Liver (tissue), 9 donors: ENCODE results near the gene TBC1D16. TPM values are rescaled to one million over a fixed set of nuclear protein-coding genes. Genes with fewer than 3 reads are reported as not detected.

Source experiments
- DNase-seq: peaks from one replicate; pipeline ENCODE4 v3.0.0-alpha.2; 2017; ENCODE audit warnings: low spot score
- H3K27ac ChIP-seq, 2 donors: one replicate each; pipeline ENCODE4 v1.7.0; 2013; ENCODE audit warnings: inconsistent platforms in 2 of 2, low read length in 2 of 2, control low read depth in 1 of 2, low read depth in 1 of 2, mild to moderate bottlenecking in 1 of 2
- H3K27me3 ChIP-seq, 4 donors: one replicate each; pipeline versions ENCODE4 v1.6.1 to v1.7.0; 2013; ENCODE audit warnings: low read length in 3 of 4, inconsistent platforms in 1 of 4, mild to moderate bottlenecking in 1 of 4, moderate library complexity in 1 of 4; ENCODE audit not compliant: control insufficient read depth in 4 of 4, insufficient read depth in 4 of 4
- H3K36me3 ChIP-seq, 4 donors: one replicate each; pipeline versions ENCODE4 v1.6.1 to v1.7.0; 2013; ENCODE audit warnings: low read length in 3 of 4, mild to moderate bottlenecking in 3 of 4, low read depth in 1 of 4, moderate library complexity in 1 of 4; ENCODE audit not compliant: control insufficient read depth in 4 of 4, insufficient read depth in 3 of 4
- H3K4me1 ChIP-seq, 4 donors: one replicate each; pipeline versions ENCODE4 v1.6.1 to v1.7.0; 2013; ENCODE audit warnings: low read length in 3 of 4, mild to moderate bottlenecking in 3 of 4, moderate library complexity in 1 of 4; ENCODE audit not compliant: control insufficient read depth in 4 of 4, insufficient read depth in 4 of 4
- H3K4me3 ChIP-seq, 3 donors: one replicate each; pipeline versions ENCODE4 v1.6.1 to v1.7.0; 2013; ENCODE audit warnings: low read length in 3 of 3, control low read depth in 1 of 3, low read depth in 1 of 3, mild to moderate bottlenecking in 1 of 3
- H3K9ac ChIP-seq, 2 donors: one replicate each; pipeline ENCODE4 v1.7.0; 2013; ENCODE audit warnings: low read length in 2 of 2, mild to moderate bottlenecking in 2 of 2, moderate library complexity in 2 of 2, control low read depth in 1 of 2, low read depth in 1 of 2
- H3K9me3 ChIP-seq, 4 donors: one replicate each; pipeline versions ENCODE4 v1.6.1 to v1.7.0; 2013; ENCODE audit warnings: low read length in 3 of 4; ENCODE audit not compliant: control insufficient read depth in 4 of 4
- EGR1 ChIP-seq, 2 donors: IDR thresholded peaks; 2 replicates each; pipeline ENCODE4 v1.6.1; 2016 to 2018; ENCODE audit warnings: antibody characterized with exemption in 2 of 2, low read depth in 2 of 2
- FOXA1 ChIP-seq: IDR thresholded peaks from 2 replicates; pipeline ENCODE4 v1.6.1; 2016; ENCODE audit warnings: antibody characterized with exemption
- FOXA2 ChIP-seq: IDR thresholded peaks from 2 replicates; pipeline ENCODE4 v1.6.1; 2016; ENCODE audit warnings: antibody characterized with exemption
- GABPA ChIP-seq, 2 donors: IDR thresholded peaks in 1 of 2; conservative IDR thresholded peaks in 1 of 2; 2 replicates each; pipeline ENCODE4 v1.6.1; 2016; ENCODE audit warnings: antibody characterized with exemption in 2 of 2, mild to moderate bottlenecking in 1 of 2, moderate library complexity in 1 of 2
- HNF4A ChIP-seq, 2 donors: conservative IDR thresholded peaks; 2 replicates each; pipeline ENCODE4 v1.6.1; 2016; ENCODE audit warnings: antibody characterized with exemption in 2 of 2, mild to moderate bottlenecking in 2 of 2
- HNF4G ChIP-seq: IDR thresholded peaks from 2 replicates; pipeline ENCODE4 v1.6.1; 2016; ENCODE audit warnings: antibody characterized with exemption
- JUND ChIP-seq, 2 donors: IDR thresholded peaks; 2 replicates each; pipeline ENCODE4 v1.6.1; 2016; ENCODE audit warnings: antibody characterized with exemption in 2 of 2
- NR2F2 ChIP-seq: IDR thresholded peaks from 2 replicates; pipeline ENCODE4 v1.6.1; 2016; ENCODE audit warnings: antibody characterized with exemption
- RAD21 ChIP-seq, 2 donors: IDR thresholded peaks; 2 replicates each; pipeline ENCODE4 v1.6.1; 2016; ENCODE audit warnings: antibody characterized with exemption in 2 of 2, mild to moderate bottlenecking in 2 of 2
- RXRA ChIP-seq, 2 donors: IDR thresholded peaks; 2 replicates each; pipeline ENCODE4 v1.6.1; 2017 to 2018; ENCODE audit warnings: antibody characterized with exemption in 2 of 2, mild to moderate bottlenecking in 1 of 2
- SP1 ChIP-seq: IDR thresholded peaks from 2 replicates; pipeline ENCODE4 v1.6.1; 2018; ENCODE audit warnings: antibody characterized with exemption, mild to moderate bottlenecking
- TAF1 ChIP-seq: conservative IDR thresholded peaks from 2 replicates; pipeline ENCODE4 v1.6.1; 2016; ENCODE audit warnings: antibody characterized with exemption, mild to moderate bottlenecking
- YY1 ChIP-seq: IDR thresholded peaks from 2 replicates; pipeline ENCODE4 v1.6.1; 2016; ENCODE audit warnings: antibody characterized with exemption, mild to moderate bottlenecking
- WGBS: extraction: QIAGEN DNeasy Blood & Tissue Kit; methylation state at CpG from one replicate; pipeline ENCODE4 v1.1.7; 2013; 5-methylcytosine and 5-hydroxymethylcytosine counted together
- polyA plus RNA-seq, 2 donors: library from polyadenylated mRNA; stranded (reverse) in 1 of 2; unstranded in 1 of 2; fragments of 200-250 nt in 1 of 2; fragments of >200 nt in 1 of 2; fragmentation: Nextera tagmentation in 1 of 2; extraction: Ambion mirVana in 1 of 2; gene quantifications; one replicate each; pipeline versions ENCODE4 v1.2.1 to v1.2.3, GENCODE V29; 2013 to 2015
- total RNA-seq, 2 donors: library from RNA; depleted of rRNA; stranded (reverse); fragments of >200 nt; gene quantifications; one replicate each; pipeline ENCODE4 v1.2.3, GENCODE V29; 2014
- TF ChIP-seq, protein P1 (sequence below): IDR thresholded peaks from 2 replicates; pipeline ENCODE4 v1.6.1; 2016; ENCODE audit warnings: antibody characterized with exemption
- TF ChIP-seq, protein P2 (sequence below): IDR thresholded peaks from 2 replicates; pipeline ENCODE4 v1.6.1; 2016; ENCODE audit warnings: antibody characterized with exemption
- TF ChIP-seq, protein P3 (sequence below): IDR thresholded peaks from 2 replicates; pipeline ENCODE4 v1.6.1; 2016; ENCODE audit warnings: antibody characterized with exemption
- TF ChIP-seq, protein P4 (sequence below): IDR thresholded peaks from 2 replicates; pipeline ENCODE4 v1.6.1; 2016; ENCODE audit warnings: antibody characterized with exemption, mild to moderate bottlenecking
- TF ChIP-seq, protein P5 (sequence below): fragments of 150-350 bp; IDR thresholded peaks from 2 replicates; pipeline ENCODE4 v1.5.1; 2017; ENCODE audit warnings: improper control_type of control experiment, low read depth, low read length; ENCODE audit not compliant: missing input control
- donor health status: healthy.
- donor health status: healthy.
- donor health status: healthy.
- donor health status: healthy.
- donor health status: healthy.

TBC1D16 gene
- total and polyA plus RNA-seq, 4 donors, result 3.4 to 29.5 (median 4.7) TPM

DNA sequence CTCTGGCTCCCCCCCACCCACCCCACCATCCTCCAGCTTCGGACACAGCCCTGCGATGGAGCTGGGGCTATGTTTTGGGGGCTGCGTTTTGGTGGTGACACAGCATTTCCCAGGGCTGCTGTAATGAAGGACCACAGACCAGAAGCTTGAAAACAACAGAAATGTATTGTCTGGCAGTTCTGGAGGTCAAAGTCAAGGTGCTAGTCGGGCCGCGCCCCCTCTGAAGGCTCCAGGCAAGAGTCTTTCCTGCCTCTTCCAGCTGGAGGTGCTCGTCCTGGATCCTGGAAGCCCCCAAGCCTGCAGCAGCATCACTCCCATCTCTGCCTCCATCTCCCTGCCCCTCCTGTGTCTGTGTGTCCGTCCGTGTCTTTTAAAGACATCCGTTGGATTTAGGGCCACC is 50.8 kb downstream of the TBC1D16 start:
- Histone ChIP-seq H3K4me3 (no peak overlapping the region), H3K27me3 (no peaks in the 10 kb centered on the region), H3K9ac (no peak overlapping the region), H3K9me3 (no peaks in the 10 kb centered on the region), H3K4me1 (peaks cover 15 to 38% (median 28%) of the 10 kb centered on the region in 4 donors), H3K36me3 (no peaks in the 10 kb centered on the region), H3K27ac (no peak overlapping the region)
- no peak for TF ChIP-seq HNF4A (conservative IDR thresholded peaks at IDR 0.05)
- TF ChIP-seq EGR1 (IDR thresholded peaks at IDR 0.05; ENCODE audit: low read depth in 2 of 2), result no peak
- no peak for TF ChIP-seq NR2F2
- TF ChIP-seq JUND (IDR thresholded peaks at IDR 0.05), result no peak
- TF ChIP-seq, protein P1, sequence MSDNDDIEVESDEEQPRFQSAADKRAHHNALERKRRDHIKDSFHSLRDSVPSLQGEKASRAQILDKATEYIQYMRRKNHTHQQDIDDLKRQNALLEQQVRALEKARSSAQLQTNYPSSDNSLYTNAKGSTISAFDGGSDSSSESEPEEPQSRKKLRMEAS, result no peak
- WGBS, result 73% methylated on average over 10 of the region's 10 CpGs
- DNase-seq, result no peak

DNA sequence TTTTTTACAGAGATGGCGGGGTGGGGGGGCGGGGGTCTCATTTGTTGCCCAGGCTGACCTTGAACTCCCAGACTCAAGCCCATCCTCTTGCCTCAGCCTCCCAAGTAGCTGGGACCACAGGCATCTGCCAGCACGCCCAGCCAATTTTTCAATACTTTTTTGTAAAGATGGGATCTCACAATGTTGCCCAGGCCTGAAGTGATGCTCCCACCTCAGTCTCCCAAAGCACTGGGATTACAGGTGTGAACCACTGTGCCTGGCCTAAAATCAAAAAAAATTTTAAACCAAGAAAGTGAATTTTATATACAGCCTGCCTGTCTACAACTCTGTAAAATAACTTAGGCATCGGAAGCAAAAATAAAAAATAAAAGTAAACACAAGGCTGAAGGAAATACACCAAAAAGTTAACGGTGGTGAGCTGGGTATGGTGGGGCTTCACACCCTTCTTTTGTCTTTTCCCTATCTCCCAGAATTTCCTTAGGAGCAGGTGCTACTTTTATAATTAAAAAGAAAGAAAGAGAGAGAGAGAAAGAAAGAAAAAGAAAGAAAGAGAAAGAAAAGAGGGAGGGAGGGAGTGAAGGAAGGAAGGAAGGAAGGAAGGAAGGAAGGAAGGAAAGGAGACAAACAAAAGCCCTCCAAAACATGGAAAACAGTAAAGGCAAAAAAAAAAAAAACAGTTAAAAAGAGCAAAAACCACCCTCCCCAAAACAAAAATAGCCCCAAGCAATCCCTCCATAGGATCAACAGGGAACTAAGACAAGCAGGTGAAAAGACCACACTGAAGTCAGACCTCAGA is 51.4 kb downstream of the TBC1D16 start:
- DNase-seq, result no peak
- WGBS, result 94% methylated on average over 5 of the region's 5 CpGs
- Histone ChIP-seq H3K9me3 (no peaks in the 10 kb centered on the region), H3K4me1 (peaks cover 10 to 32% (median 22%) of the 10 kb centered on the region in 4 donors), H3K9ac (no peak overlapping the region), H3K27me3 (no peaks in the 10 kb centered on the region), H3K4me3 (no peak overlapping the region), H3K36me3 (no peaks in the 10 kb centered on the region), H3K27ac (no peak overlapping the region)
- TF ChIP-seq HNF4G (no peak), NR2F2 (no peak), FOXA2 (no peak), RAD21 (IDR thresholded peaks at IDR 0.05) (no peak), SP1 (no peak), GABPA (IDR thresholded peaks at IDR 0.05 in 1 of 2, conservative IDR thresholded peaks at IDR 0.05 in 1 of 2) (no peak), HNF4A (conservative IDR thresholded peaks at IDR 0.05) (no peak), JUND (IDR thresholded peaks at IDR 0.05) (no peak), EGR1 (IDR thresholded peaks at IDR 0.05; ENCODE audit: low read depth in 2 of 2) (no peak), YY1 (no peak), RXRA (IDR thresholded peaks at IDR 0.05) (no peak), TAF1 (no peak), FOXA1 (no peak)
- TF ChIP-seq, protein P2, sequence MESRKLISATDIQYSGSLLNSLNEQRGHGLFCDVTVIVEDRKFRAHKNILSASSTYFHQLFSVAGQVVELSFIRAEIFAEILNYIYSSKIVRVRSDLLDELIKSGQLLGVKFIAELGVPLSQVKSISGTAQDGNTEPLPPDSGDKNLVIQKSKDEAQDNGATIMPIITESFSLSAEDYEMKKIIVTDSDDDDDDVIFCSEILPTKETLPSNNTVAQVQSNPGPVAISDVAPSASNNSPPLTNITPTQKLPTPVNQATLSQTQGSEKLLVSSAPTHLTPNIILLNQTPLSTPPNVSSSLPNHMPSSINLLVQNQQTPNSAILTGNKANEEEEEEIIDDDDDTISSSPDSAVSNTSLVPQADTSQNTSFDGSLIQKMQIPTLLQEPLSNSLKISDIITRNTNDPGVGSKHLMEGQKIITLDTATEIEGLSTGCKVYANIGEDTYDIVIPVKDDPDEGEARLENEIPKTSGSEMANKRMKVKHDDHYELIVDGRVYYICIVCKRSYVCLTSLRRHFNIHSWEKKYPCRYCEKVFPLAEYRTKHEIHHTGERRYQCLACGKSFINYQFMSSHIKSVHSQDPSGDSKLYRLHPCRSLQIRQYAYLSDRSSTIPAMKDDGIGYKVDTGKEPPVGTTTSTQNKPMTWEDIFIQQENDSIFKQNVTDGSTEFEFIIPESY, result no peak
- TF ChIP-seq, protein P3, sequence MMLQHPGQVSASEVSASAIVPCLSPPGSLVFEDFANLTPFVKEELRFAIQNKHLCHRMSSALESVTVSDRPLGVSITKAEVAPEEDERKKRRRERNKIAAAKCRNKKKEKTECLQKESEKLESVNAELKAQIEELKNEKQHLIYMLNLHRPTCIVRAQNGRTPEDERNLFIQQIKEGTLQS, result no peak
- TF ChIP-seq, protein P4, sequence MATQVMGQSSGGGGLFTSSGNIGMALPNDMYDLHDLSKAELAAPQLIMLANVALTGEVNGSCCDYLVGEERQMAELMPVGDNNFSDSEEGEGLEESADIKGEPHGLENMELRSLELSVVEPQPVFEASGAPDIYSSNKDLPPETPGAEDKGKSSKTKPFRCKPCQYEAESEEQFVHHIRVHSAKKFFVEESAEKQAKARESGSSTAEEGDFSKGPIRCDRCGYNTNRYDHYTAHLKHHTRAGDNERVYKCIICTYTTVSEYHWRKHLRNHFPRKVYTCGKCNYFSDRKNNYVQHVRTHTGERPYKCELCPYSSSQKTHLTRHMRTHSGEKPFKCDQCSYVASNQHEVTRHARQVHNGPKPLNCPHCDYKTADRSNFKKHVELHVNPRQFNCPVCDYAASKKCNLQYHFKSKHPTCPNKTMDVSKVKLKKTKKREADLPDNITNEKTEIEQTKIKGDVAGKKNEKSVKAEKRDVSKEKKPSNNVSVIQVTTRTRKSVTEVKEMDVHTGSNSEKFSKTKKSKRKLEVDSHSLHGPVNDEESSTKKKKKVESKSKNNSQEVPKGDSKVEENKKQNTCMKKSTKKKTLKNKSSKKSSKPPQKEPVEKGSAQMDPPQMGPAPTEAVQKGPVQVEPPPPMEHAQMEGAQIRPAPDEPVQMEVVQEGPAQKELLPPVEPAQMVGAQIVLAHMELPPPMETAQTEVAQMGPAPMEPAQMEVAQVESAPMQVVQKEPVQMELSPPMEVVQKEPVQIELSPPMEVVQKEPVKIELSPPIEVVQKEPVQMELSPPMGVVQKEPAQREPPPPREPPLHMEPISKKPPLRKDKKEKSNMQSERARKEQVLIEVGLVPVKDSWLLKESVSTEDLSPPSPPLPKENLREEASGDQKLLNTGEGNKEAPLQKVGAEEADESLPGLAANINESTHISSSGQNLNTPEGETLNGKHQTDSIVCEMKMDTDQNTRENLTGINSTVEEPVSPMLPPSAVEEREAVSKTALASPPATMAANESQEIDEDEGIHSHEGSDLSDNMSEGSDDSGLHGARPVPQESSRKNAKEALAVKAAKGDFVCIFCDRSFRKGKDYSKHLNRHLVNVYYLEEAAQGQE, result no peak
- TF ChIP-seq, protein P5, sequence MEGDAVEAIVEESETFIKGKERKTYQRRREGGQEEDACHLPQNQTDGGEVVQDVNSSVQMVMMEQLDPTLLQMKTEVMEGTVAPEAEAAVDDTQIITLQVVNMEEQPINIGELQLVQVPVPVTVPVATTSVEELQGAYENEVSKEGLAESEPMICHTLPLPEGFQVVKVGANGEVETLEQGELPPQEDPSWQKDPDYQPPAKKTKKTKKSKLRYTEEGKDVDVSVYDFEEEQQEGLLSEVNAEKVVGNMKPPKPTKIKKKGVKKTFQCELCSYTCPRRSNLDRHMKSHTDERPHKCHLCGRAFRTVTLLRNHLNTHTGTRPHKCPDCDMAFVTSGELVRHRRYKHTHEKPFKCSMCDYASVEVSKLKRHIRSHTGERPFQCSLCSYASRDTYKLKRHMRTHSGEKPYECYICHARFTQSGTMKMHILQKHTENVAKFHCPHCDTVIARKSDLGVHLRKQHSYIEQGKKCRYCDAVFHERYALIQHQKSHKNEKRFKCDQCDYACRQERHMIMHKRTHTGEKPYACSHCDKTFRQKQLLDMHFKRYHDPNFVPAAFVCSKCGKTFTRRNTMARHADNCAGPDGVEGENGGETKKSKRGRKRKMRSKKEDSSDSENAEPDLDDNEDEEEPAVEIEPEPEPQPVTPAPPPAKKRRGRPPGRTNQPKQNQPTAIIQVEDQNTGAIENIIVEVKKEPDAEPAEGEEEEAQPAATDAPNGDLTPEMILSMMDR, result no peak
- TF ChIP-seq, protein P1, result no peak
